Trophoblast cell (in vitro differentiated cells and primary cell): ENCODE data around the gene UPK3A. TPM values are rescaled to one million over a fixed set of nuclear protein-coding genes. Genes with fewer than 3 reads are reported as not detected.
A peak's percentile ranks its signal among the peaks of the same experiment; 100 is the strongest.

Source experiments
- DNase-seq, 2 donors: peaks; one replicate each; pipeline ENCODE4 v3.0.0-alpha.2; 2016
- H2AFZ ChIP-seq: 2 replicates; pipeline ENCODE4 v1.6.1; 2013; ENCODE audit warnings: low read length, moderate library complexity, mild to moderate bottlenecking; ENCODE audit not compliant: insufficient read depth, poor library complexity
- H2AK5ac ChIP-seq: 2 replicates; pipeline ENCODE4 v1.6.1; 2013; ENCODE audit warnings: mild to moderate bottlenecking, low read length
- H2BK120ac ChIP-seq: 2 replicates; pipeline ENCODE4 v1.6.1; 2013; ENCODE audit warnings: low read length, mild to moderate bottlenecking, moderate library complexity; ENCODE audit not compliant: insufficient read depth, poor library complexity
- H2BK12ac ChIP-seq: 2 replicates; pipeline ENCODE4 v1.6.1; 2013; ENCODE audit warnings: mild to moderate bottlenecking, low read length, moderate library complexity
- H2BK5ac ChIP-seq: 2 replicates; pipeline ENCODE4 v1.6.1; 2013; ENCODE audit warnings: low read length, low read depth, moderate library complexity, mild to moderate bottlenecking; ENCODE audit not compliant: poor library complexity
- H3K14ac ChIP-seq: 2 replicates; pipeline ENCODE4 v1.6.1; 2013; ENCODE audit warnings: mild to moderate bottlenecking, low read length
- H3K18ac ChIP-seq: 2 replicates; pipeline ENCODE4 v1.6.1; 2013; ENCODE audit warnings: mild to moderate bottlenecking, low read length
- H3K23ac ChIP-seq: 2 replicates; pipeline ENCODE4 v1.6.1; 2013; ENCODE audit warnings: low read length
- H3K27ac ChIP-seq: 2 replicates; pipeline ENCODE4 v1.5.1; 2013; ENCODE audit warnings: low read depth, mild to moderate bottlenecking, inconsistent platforms, low read length, moderate library complexity
- H3K27me3 ChIP-seq: 2 replicates; pipeline ENCODE4 v1.6.1; 2013; ENCODE audit warnings: inconsistent platforms, mild to moderate bottlenecking, low read length, moderate library complexity; ENCODE audit not compliant: insufficient read depth
- H3K36me3 ChIP-seq, 2 experiments: 1 replicate in 1 of 2; 2 replicates in 1 of 2; pipeline ENCODE4 v1.6.1; 2013; ENCODE audit warnings: low read length in 2 of 2, mild to moderate bottlenecking in 2 of 2, moderate library complexity in 1 of 2; ENCODE audit not compliant: insufficient read depth in 2 of 2, control insufficient read depth in 1 of 2
- H3K4ac ChIP-seq: 2 replicates; pipeline ENCODE4 v1.6.1; 2013; ENCODE audit warnings: low read depth, mild to moderate bottlenecking, low read length, moderate library complexity
- H3K4me1 ChIP-seq, 2 experiments: 1 replicate in 1 of 2; 2 replicates in 1 of 2; pipeline ENCODE4 v1.6.1; 2013; ENCODE audit warnings: low read length in 2 of 2, mild to moderate bottlenecking in 2 of 2, moderate library complexity in 1 of 2; ENCODE audit not compliant: insufficient read depth in 2 of 2, control insufficient read depth in 1 of 2
- H3K4me2 ChIP-seq: 2 replicates; pipeline ENCODE4 v1.6.1; 2013; ENCODE audit warnings: inconsistent platforms, mild to moderate bottlenecking, low read length, moderate library complexity
- H3K4me3 ChIP-seq: 2 replicates; pipeline ENCODE4 v1.5.1; 2013; ENCODE audit warnings: mild to moderate bottlenecking, low read depth, low read length, inconsistent platforms
- H3K79me1 ChIP-seq: one replicate; pipeline ENCODE4 v1.6.1; 2013; ENCODE audit warnings: low read length
- H3K79me2 ChIP-seq: 2 replicates; pipeline ENCODE4 v1.6.1; 2013; ENCODE audit warnings: low read length, mild to moderate bottlenecking; ENCODE audit not compliant: control insufficient read depth, insufficient read depth, poor library complexity
- H3K9ac ChIP-seq: 2 replicates; pipeline ENCODE4 v1.6.1; 2013; ENCODE audit warnings: mild to moderate bottlenecking, low read length
- H3K9me3 ChIP-seq: 2 replicates; pipeline ENCODE4 v1.6.1; 2013; ENCODE audit warnings: low read depth, mild to moderate bottlenecking, control low read depth, inconsistent platforms, low read length; ENCODE audit not compliant: insufficient read depth
- H4K12ac ChIP-seq: 2 replicates; pipeline ENCODE4 v1.6.1; 2013; ENCODE audit warnings: low read depth, mild to moderate bottlenecking, low read length, moderate library complexity
- H4K8ac ChIP-seq: 2 replicates; pipeline ENCODE4 v1.6.1; 2013; ENCODE audit warnings: low read depth, mild to moderate bottlenecking, low read length, moderate library complexity
- H4K91ac ChIP-seq: one replicate; pipeline ENCODE4 v1.6.1; 2013; ENCODE audit warnings: low read depth, mild to moderate bottlenecking, low read length, moderate library complexity
- WGBS: extraction: QIAGEN DNeasy Blood & Tissue Kit; methylation state at CpG from one replicate; pipeline ENCODE4 v1.1.7; 2013; ENCODE audit warnings: missing lambda C conversion rate; ENCODE audit not compliant: insufficient read length, insufficient coverage; ENCODE audit errors: extremely low coverage; 5-methylcytosine and 5-hydroxymethylcytosine counted together
- polyA plus RNA-seq: library from polyadenylated mRNA; stranded (reverse); fragments of 200-250 nt; gene quantifications from 2 replicates; pipeline ENCODE4 v1.2.3, GENCODE V29; 2013

UPK3A gene
- polyA plus RNA-seq: not detected in 2 replicates

GRCh38 chr22:45284705-45285262, at the start of gene UPK3A:
Gene UPK3A, plus strand, starts transcription at chr22:45284949. Its CDS starts 65 bp downstream, at chr22:45285014.
- Histone ChIP-seq H3K9ac (no peak within 1 kb of the TSS), H2BK5ac (no peak within 1 kb of the TSS), H3K4ac (no peak within 1 kb of the TSS), H2AK5ac (no peak within 1 kb of the TSS), H3K27ac (no peak within 1 kb of the TSS), H2BK12ac (no peak within 1 kb of the TSS), H4K12ac (no peak within 1 kb of the TSS), H2AFZ (peak within 1 kb of the TSS; percentile 23), H3K23ac (no peak within 1 kb of the TSS), H3K27me3 (no peaks in the 10 kb centered on the region), H3K18ac (no peak within 1 kb of the TSS), H3K14ac (no peak within 1 kb of the TSS), H3K9me3 (peaks cover 2% of the 10 kb centered on the region), H4K8ac (no peak within 1 kb of the TSS), H3K36me3 (no peaks in the 10 kb centered on the region), H3K4me3 (peak within 1 kb of the TSS; percentile 21), H3K79me1 (no peaks in the 10 kb centered on the region), H3K79me2 (no peaks in the 10 kb centered on the region), H2BK120ac (no peak within 1 kb of the TSS), H4K91ac (no peak within 1 kb of the TSS), H3K4me2 (peak within 1 kb of the TSS; percentile 71), H3K4me1 (peaks cover 8 to 9% of the 10 kb centered on the region in 2 experiments)
- WGBS: no CpG with 5 or more reads among the region's 46 CpGs
- peak; percentile 34 to 68 for DNase-seq

GRCh38 chr22:45235101-45235777, 49.5 kb upstream of the UPK3A start:
- Histone ChIP-seq H2AFZ (no peak overlapping the region), H3K23ac (no peak overlapping the region), H3K18ac (no peak overlapping the region), H4K8ac (no peak overlapping the region), H3K27me3 (no peaks in the 10 kb centered on the region), H3K36me3 (peaks cover 13 to 27% of the 10 kb centered on the region in 2 experiments), H3K27ac (no peak overlapping the region), H3K9me3 (peaks cover 3% of the 10 kb centered on the region), H3K9ac (no peak overlapping the region), H4K12ac (no peak overlapping the region), H3K4me1 (peaks cover 16 to 18% of the 10 kb centered on the region in 2 experiments), H2BK12ac (no peak overlapping the region), H3K4me2 (no peak overlapping the region), H2BK120ac (no peak overlapping the region), H3K4ac (no peak overlapping the region), H3K14ac (no peak overlapping the region), H2BK5ac (no peak overlapping the region), H2AK5ac (no peak overlapping the region), H4K91ac (no peak overlapping the region), H3K79me1 (peaks cover 6% of the 10 kb centered on the region), H3K79me2 (peaks cover 5% of the 10 kb centered on the region), H3K4me3 (no peak overlapping the region)
- WGBS: no CpG with 5 or more reads among the region's 23 CpGs
- no peak for DNase-seq

GRCh38 chr22:45235851-45236342, 48.9 kb upstream of the UPK3A start:
- DNase-seq: no peak
- H2BK5ac ChIP-seq: no peak overlapping the region
- peaks cover 9% of the 10 kb centered on the region for H3K79me1 ChIP-seq
- no peak overlapping the region for H3K14ac ChIP-seq
- H4K8ac ChIP-seq: no peak overlapping the region
- H2AFZ ChIP-seq: no peak overlapping the region
- peaks cover 2% of the 10 kb centered on the region for H3K9me3 ChIP-seq
- no peak overlapping the region for H3K9ac ChIP-seq
- H2AK5ac ChIP-seq: no peak overlapping the region
- no peak overlapping the region for H3K4me3 ChIP-seq
- peaks cover 16 to 18% of the 10 kb centered on the region in 2 experiments for H3K4me1 ChIP-seq
- no peak overlapping the region for H2BK120ac ChIP-seq
- H3K4me2 ChIP-seq: no peak overlapping the region
- no peaks in the 10 kb centered on the region for H3K27me3 ChIP-seq
- H3K36me3 ChIP-seq: peaks cover 13 to 27% of the 10 kb centered on the region in 2 experiments
- H3K23ac ChIP-seq: no peak overlapping the region
- peaks cover 7% of the 10 kb centered on the region for H3K79me2 ChIP-seq
- no peak overlapping the region for H2BK12ac ChIP-seq
- H3K4ac ChIP-seq: no peak overlapping the region
- no CpG with 5 or more reads among the region's 20 CpGs for WGBS
- no peak overlapping the region for H4K91ac ChIP-seq
- no peak overlapping the region for H3K18ac ChIP-seq
- no peak overlapping the region for H4K12ac ChIP-seq
- no peak overlapping the region for H3K27ac ChIP-seq

- H4K8ac ChIP-seq: no peak overlapping the region
- no peak overlapping the region for H2BK5ac ChIP-seq
- no peak for DNase-seq
- H2BK12ac ChIP-seq: no peak overlapping the region
- H3K4me3 ChIP-seq: no peak overlapping the region
- peaks cover 13 to 27% of the 10 kb centered on the region in 2 experiments for H3K36me3 ChIP-seq
- no peak overlapping the region for H3K23ac ChIP-seq
- peaks cover 2% of the 10 kb centered on the region for H3K9me3 ChIP-seq
- no peak overlapping the region for H3K9ac ChIP-seq
- no peak overlapping the region for H3K4ac ChIP-seq
- no peak overlapping the region for H2AFZ ChIP-seq
- no peaks in the 10 kb centered on the region for H3K27me3 ChIP-seq
- no peak overlapping the region for H3K27ac ChIP-seq
- no CpG with 5 or more reads among the region's 15 CpGs for WGBS
- no peak overlapping the region for H4K91ac ChIP-seq
- H2AK5ac ChIP-seq: no peak overlapping the region
- peaks cover 7% of the 10 kb centered on the region for H3K79me2 ChIP-seq
- H3K18ac ChIP-seq: no peak overlapping the region
- H2BK120ac ChIP-seq: no peak overlapping the region
- no peak overlapping the region for H3K14ac ChIP-seq
- H4K12ac ChIP-seq: no peak overlapping the region
- H3K79me1 ChIP-seq: peaks cover 11% of the 10 kb centered on the region
- H3K4me2 ChIP-seq: no peak overlapping the region
- H3K4me1 ChIP-seq: peaks cover 20 to 21% of the 10 kb centered on the region in 2 experiments
Measured at GRCh38 chr22:45237065-45237990, 47.4 kb upstream of the UPK3A start.
